ENCODE measurements around the gene HLTF.

The HLTF gene

DNA sequence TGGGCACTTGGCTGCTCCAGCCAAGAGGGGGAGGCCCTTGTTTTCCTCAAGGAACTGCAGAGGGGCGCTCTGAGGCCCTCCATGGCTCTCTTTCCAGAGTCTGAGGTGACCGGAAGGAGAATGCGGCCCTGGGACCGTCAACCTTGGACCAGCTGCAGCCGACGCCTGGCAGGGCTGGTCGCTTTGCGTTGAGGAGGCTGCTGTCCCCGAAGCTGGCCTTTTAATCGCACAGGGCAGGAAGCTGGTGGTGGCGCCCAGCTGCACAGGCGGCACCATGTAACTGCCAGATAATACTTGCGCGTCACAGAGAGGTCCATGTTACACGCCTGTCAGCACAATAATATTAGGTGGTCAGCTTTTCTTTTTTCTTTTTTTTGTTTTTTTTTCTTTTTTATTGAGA, 875 bp upstream of the HLTF start:
- DNase-seq (ENCODE audit: low read depth in 1 of 2, low spot score in 1 of 2) = no peak

DNA sequence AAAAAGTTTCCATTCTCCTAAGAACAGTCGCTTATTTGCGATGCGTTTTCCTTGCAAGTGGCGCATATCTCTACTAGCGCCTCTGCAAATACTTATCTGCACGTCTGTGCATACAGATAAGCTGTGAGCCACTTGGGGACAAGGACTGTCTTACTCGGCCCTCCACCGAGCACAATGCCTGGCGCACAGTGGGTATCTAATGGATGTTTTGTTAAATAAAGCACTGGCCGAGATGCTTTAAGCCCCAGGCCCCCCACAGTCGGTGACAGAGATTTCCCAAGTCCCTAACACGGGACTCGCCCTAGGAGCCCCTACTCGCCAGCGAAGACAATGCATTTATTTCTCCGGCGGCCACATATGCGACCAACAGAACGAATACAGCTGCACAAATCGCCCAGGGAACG, 503 bp downstream of the HLTF start:
- DNase-seq (ENCODE audit: low read depth in 1 of 2, low spot score in 1 of 2) = no peak

DNA sequence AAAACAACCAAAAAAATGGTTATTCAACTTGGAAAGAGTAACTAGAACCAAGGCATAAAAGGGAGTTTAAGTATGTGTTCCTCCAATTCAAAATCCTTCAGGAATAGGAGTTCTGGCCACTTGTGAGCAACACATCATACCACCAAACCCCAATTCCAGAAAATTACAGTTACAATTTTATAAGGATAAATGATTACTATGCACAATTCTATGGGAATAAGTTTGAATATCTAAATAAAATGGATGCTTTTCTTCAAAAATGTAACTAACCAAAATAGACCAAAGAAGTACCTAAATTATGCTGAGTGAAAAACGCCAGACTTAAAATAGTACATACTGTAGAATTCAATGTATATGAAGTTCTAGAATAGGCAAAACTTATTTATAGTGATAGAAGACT, 4.6 kb downstream of the HLTF start:
- DNase-seq (ENCODE audit: low read depth in 1 of 2, low spot score in 1 of 2) = no peak

DNA sequence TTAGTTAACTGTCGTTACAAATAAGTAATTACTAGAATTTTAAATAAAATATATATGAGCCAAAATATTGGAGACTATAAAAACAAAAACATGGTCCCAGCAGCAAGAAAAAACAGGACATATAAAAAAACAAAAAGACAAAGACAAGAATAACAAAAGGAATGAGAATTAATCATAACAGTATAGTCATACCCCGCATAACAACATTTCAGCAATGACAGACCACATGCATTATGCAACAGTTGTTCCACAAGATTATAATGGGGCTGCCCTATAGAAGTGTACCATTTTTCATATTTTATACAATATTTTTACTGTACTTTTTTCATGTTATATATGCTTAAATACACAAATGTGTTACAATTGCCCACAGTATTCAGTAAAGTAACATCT, 5.6 kb downstream of the HLTF start:
- no peak for DNase-seq (ENCODE audit: low read depth in 1 of 2, low spot score in 1 of 2)

DNA sequence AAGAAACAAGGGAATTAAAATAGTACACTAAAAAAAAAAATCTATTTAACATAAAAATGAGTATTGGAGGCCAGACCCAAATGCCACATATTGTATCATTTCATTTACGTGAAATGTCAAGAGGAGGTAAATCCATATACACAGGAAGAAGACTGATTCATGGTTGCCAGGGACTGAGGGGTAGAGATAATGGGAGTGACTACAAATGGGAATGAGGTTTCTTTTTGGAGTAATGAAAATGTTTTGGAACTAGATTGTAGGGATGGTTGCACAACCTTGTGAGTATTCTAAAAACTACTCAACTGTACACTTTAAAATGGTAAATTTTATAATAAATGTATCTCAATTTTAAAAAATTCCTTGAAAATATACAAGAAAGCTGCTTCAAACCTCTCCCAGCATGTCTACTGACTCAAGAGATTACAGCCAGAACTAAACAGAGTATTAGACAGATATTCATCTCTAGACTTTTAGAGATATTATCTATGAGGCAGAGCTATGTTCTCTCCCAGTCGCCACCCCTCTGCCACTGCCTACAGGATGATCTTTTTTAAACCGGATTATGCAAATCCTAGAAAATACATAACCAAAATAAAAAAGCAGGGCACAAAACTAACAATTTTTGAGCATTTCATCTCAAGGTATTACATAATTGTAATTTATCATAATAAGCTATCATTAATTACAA, 6.2 kb downstream of the HLTF start:
- DNase-seq (ENCODE audit: low read depth in 1 of 2, low spot score in 1 of 2) = no peak

DNA sequence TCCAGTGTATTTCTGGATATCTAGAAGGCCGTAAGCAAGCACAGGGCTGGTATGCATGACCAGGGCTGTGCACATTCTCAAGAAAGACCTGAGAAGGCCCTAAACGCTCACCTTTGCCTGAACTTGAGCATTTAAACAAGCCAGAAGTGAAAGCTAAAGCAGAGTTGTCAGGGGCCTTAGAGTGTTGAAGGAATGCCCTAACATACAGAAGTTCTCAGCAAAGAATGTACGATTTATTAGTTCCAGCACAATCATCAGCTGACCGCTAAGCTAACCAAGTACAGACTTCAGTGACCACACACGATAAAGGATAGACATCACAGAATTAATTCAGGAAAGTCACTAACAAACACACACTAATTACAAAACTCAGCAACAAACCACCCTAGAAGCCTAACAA, 8.7 kb downstream of the HLTF start:
- DNase-seq (ENCODE audit: low read depth in 1 of 2, low spot score in 1 of 2) = no peak

DNA sequence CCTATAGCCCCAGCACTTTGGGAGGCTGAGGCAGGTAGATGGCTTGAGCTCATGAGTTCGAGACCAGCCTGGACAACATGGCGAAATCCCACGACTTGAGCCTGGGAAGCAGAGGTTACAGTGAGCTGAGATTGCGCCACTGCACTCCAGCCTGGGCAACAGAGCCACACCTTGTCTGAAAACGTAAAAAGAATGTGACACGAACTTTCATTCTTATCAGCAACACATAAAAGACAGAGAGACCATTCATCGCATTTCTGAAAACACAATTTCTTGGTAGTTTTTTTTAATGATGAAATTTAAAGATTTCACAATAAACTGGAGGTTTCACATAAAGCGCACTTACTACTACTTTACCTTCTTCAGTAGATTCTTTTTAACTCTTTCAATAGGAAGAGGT, 18.4 kb downstream of the HLTF start:
- DNase-seq (ENCODE audit: low read depth in 1 of 2, low spot score in 1 of 2) = no peak

DNA sequence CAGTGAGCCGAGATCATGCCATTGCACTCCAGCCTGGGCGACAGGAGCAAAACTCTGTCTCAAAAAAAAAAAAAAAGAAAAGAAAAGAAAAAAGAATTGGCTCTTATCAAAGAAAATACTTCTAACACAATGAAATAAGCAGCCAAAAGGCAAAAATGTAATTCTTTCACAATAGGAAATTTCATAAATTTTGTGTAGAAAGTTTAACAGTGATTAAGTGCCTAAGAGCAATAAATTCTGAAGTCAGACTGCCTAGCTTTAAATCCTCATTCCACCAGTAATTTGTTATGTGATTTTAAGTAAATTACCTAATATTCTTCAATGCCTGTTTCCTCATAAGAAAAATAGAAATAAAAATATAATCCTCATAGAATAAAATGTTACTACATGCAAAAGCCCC, 24.6 kb downstream of the HLTF start:
- no peak for DNase-seq (ENCODE audit: low read depth in 1 of 2, low spot score in 1 of 2)

DNA sequence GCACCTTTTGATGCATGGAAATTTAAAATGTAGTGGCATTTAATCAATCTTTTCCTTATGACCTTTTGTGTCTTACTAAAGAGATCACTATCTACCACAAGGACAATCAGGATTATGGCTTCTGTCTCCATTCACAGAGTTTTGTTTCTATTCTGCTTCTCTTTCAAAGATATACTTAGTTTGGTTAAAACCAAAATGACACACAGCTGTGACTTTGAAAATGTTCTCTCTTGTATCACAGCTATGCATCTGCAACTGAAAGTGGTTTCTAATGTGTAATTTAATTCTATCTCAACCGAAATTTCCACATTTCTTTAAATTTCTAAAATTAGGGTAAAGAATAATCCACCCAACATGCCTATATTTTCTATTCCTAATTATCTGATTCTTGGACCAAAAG, 27.7 kb downstream of the HLTF start:
- no peak for DNase-seq (ENCODE audit: low read depth in 1 of 2, low spot score in 1 of 2)

DNA sequence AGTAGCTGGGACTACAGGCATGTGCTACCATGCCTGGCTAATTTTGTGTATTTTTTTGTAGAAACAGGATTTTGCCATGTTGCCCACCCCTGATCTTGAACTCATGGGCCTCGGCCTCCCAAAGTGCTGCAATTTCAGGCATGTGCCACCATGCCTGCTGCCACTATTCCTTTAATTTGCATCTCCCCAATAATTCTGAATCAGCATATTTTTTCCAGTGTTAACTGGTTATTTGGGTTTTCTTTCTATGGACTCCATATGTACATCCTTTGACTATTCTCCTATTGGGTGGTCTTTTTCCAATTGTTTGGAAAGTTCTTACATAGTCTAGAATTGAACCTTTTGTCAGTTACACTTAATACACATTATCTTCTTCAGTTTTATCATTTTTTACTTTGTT, 28.1 kb downstream of the HLTF start:
- DNase-seq (ENCODE audit: low read depth in 1 of 2, low spot score in 1 of 2) = no peak

DNA sequence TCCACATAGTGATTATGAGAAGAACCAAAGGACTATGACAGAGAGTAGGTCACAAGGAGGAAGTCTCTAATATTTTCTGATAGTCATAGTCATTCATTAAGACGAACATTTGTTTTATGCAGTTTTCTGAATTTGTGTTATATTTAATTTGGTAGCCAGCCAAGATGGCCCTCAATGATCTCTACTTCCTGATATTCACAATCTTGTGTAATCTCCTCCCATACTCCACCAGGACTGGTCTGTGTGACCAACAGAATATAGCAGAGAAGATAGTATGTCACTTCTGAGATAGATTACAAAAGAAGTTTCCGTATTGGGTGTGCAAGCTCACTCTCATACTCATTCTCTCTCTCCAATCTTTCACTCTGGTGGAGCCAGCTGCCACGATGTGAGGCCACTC, 30.8 kb downstream of the HLTF start:
- DNase-seq (ENCODE audit: low read depth in 1 of 2, low spot score in 1 of 2) = no peak

DNA sequence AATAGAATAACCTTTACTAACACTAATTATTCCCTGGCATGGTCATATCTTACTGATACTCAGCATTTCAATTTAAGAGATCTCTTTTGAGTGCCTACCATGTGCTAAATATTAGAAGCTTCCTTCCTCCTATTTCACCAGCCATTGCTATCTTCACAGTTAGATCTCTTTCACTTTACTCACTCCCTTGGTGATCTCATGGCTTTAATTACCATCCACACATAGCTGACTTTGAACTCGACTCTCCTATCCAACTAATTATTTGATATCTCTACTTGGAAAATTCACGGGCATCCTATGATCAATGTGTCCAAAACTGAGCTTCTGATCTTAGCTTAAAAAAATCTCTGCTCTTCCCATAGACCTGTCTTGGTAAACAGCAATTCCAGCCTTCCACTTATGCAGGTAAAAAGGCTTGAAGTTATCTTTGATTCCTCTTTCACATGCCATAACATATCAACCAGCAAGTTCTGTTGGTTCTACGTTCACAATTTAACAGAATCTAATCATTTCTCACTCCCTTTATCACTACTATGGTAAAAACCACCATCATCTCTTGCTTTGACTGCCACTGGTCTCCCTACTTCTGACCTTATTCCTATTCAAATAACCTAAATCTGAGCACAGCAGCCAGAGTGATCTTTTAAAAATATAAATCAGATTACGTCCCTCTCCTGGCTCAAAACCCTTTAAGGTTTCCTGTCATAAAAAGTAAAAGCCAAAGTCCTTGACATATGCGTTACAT, 41.8 kb downstream of the HLTF start:
- no peak for DNase-seq (ENCODE audit: low read depth in 1 of 2, low spot score in 1 of 2)

DNA sequence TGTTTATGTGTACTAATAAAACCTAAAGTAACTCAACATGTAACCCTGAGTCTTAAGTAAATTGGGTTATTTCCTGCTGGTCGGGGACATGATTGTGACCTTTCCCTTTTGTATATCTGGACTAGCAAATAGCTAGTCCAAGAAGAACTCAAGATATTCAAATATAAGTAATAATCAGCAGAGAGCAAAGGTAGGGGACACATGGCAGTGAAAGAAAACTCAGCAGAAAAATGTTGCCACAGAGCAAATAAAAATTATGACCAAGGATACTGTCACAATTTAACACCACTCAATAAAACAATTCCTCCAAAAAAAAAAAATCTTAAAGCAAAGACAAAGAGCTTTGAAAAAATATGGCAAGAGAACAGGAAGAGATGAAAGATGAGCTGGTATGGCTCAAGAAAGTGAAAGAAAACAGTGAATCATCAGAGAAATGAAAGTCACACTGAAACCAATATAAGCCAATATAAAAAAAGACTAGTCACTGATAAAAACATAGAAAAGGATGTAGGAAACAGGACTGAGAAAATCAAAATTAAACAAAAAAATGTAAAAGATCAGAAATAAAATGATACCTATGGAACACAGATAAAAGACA, 43.4 kb downstream of the HLTF start:
- no peak for DNase-seq (ENCODE audit: low read depth in 1 of 2, low spot score in 1 of 2)

DNA sequence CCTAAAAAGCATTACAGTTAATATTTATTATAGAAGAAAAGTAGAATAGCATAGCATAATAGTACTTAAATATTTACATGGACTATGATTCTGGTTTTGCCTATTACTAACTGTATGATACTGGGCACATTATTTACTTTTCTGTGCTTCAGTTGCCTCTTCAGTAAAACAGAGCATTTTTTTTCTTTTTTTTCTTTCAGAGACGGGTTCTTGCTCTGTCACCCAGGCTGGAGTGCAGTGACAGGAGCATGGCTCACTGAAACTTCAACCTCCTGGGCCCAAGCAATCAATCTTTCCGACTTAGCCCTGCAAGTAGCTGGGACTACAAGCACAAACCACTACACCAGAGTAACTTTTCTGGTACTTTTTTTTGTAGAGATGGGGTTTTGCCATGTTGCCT, 48.0 kb downstream of the HLTF start:
- no peak for DNase-seq (ENCODE audit: low read depth in 1 of 2, low spot score in 1 of 2)

DNA sequence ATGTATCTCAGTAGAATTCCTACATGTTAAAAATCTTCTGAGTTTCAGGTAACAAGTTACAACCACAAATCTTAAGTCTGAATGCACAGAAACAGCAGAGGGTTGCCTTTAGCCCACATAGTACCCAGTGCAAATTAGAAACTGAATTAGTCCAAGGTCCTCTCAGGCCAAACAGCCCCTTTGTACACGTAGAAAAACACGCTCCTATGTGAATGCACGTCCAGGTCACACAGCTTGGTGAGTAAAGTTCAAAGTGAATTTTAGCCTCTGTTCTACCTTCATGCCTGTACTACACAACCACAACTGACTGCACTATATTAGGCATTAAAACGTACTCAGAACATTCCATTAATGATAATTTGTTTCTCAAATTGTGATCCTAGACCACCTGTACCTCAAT, 48.6 kb downstream of the HLTF start:
- DNase-seq (ENCODE audit: low read depth in 1 of 2, low spot score in 1 of 2) = no peak

DNA sequence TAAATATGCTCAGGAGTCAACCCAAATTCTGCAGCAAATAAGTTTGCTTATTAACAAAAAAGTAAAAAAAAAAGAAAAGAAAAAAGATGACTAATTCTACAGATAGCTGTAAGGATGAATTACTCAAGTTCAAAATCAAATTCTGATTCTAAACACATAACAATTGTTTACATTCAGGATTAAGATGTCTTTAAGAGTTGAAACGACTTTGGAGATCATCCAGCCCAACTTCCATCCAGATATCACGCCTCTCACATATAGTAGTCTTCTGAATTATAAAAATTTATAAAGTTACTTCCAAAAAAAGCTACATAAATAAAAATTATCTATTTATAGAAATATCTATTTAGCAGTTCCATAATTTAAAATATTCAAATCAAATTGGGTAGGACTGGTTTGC, 55.2 kb downstream of the HLTF start:
- no peak for DNase-seq (ENCODE audit: low read depth in 1 of 2, low spot score in 1 of 2)

DNA sequence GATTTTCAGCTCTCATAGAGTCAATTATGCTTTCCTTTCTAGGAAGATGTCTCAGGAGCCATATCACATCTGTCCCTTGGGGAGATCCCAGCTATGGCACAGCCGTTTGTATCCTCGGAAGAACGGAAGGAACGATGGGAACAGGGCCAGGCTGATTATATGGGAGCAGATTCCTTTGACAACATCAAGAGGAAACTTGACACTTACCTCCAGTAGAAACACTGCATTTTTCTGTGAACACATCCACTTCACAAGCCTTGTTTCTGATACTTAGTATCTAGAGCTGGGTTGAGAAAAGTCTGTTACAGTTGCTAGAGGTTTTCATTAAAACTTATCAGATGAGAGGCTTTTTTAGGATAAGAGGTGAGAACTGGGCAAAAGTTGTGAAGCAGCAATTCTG, 59.6 kb downstream of the HLTF start:
- DNase-seq (ENCODE audit: low read depth in 1 of 2, low spot score in 1 of 2) = no peak

DNA sequence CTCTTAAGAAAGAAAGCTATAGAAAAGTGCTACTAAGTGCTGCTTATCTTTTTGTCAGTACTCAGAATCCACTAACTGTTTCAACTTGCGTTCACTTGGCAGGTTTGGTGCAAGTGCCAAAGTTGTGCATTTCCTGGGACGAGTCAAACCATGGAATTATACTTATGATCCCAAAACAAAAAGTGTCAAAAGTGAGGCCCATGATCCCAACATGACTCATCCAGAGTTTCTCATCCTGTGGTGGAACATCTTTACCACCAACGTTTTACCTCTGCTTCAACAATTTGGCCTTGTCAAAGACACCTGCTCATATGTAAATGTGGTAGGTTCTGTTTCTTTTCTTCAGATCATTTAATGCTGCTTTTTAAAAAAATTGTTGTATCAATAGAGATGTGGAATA, 62.4 kb downstream of the HLTF start:
- DNase-seq (ENCODE audit: low read depth in 1 of 2, low spot score in 1 of 2) = no peak

DNA sequence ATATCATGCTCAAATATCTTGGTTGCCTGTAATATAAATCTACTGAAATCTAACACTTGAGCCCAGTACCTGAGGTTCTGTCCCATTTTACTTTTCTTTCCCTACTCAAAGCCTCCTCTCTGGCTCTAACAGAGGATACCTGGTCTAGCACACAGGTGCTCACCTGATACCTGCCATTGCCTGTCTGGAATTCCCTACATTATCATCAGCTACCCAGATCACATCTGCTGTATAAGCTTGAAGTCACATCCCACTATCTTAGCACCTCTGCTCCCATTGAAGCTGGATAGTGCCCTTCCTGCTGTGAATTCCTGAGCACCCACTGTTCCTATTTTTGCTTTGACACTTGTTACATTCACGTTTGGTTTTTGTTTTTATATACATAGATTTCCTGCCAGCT, 64.5 kb downstream of the HLTF start:
- no peak for DNase-seq (ENCODE audit: low read depth in 1 of 2, low spot score in 1 of 2)

DNA sequence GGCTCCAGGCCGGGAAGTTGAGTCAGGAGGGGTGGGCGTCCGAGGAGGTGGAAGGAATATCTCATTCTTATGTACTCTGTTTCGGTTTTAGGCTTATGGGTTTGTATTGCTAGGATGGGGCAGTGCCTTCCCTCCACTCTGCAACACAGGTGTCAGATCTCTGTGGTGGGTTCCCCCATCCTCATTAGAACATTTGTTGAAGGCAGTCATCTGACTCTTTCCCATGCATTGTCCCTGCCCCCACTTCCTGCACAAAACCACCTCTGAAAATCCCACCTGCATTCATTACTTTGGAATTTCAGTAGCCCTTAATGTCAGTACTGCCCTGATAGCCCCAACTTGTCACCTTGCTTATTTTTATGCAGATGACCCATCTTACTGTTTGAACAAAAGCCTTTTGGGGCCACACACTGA, 65.5 kb downstream of the HLTF start:
- DNase-seq (ENCODE audit: low read depth in 1 of 2, low spot score in 1 of 2) = no peak

DNA sequence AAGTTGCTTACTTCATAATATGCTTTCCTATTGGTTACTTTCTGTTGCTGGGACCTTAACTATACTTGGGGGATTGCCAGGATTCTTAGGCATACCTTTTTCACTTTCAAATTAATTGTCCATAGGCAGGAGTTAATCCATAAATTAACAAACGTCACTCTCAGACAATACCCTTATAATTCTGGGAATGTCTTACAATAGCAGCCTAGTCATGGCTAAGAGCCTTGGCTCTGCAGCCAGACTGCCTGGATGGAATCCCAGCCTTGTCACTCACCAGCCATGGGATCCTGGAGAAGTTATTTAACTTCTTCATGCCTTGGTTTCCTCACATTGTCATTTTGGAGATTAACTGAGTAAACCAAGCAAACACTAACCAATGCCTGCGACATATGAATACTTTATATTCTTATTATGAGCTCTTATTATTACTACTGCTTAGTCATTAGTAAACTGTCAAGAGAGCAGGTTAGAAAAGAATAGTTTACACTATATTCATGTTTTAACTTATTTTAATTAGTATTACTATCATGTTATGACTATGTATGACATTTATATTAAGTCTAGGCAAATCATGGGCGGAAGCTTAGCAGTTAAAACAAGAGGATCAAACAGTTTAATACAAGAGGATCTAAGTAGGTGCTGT, 66.0 kb downstream of the HLTF start:
- DNase-seq (ENCODE audit: low read depth in 1 of 2, low spot score in 1 of 2) = no peak

DNA sequence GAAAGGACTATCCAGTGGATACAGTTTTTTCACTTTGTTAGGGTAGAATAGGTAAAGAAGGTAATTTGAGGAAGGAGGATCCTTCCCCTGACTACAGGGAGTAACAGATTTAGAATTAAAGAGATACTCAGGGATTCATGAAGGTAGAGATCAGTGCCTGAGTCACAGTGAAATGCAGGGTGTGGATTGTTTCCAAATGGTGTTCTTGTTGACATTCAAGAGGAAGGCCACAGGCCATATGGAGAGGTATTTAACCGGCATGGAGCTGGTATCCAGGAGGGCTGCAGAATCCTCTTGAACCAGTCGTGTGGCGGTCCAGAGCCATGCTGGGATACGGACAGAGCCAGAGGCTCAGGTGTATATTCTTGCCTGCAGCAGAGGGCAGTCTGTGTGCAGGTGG, 66.8 kb downstream of the HLTF start:
- DNase-seq (ENCODE audit: low read depth in 1 of 2, low spot score in 1 of 2) = no peak

All from activated T-helper 1 cell treated with anti-CD3 and anti-CD28 coated beads, Interleukin-2, amount 50 U/mL, for 16 hours (primary cell).